SK-N-SH (cell line): ENCODE measurements around the gene GRIK5. TPM values are rescaled to one million over a fixed set of nuclear protein-coding genes. Genes with fewer than 3 reads are reported as not detected.

ENCODE experiments used
- CTCF ChIA-PET: fragments of 300-600, 350-600 bp; formaldehyde crosslinking; extraction: SDS; loops from one replicate; lab custom pipeline; 2021; lab: Yijun Ruan, JAX
- POLR2A ChIA-PET: fragments of 350-600 bp; sonication (Branson Sonifier 250); formaldehyde crosslinking; extraction: SDS; loops from one replicate; lab custom pipeline; 2020; ENCODE audit warnings: antibody characterized with exemption, inconsistent platforms; lab: Yijun Ruan, JAX
- DNase-seq: peaks from one replicate; pipeline ENCODE4 v3.0.0; 2012
- H2AFZ ChIP-seq: fragments of 200-600 bp; sonication (generic); 2 replicates; pipeline ENCODE4 v1.8.1; 2016; ENCODE audit warnings: antibody characterized with exemption, mild to moderate bottlenecking, low read depth
- H3F3A ChIP-seq: fragments of 200-600 bp; sonication (generic); replicated peaks from 2 replicates; pipeline ENCODE3; 2016; ENCODE audit warnings: antibody characterized with exemption, mild to moderate bottlenecking; ENCODE audit not compliant: insufficient read depth
- H3K27ac ChIP-seq, 2 experiments: fragments of 200-500 bp in 1 of 2; fragments of 200-600 bp in 1 of 2; sonication (Bioruptor generic) in 1 of 2; sonication (generic), shearing (Covaris generic) in 1 of 2; 2 replicates each; pipeline versions ENCODE4 v1.5.1 to v1.6.1; 2014 to 2016; ENCODE audit warnings: low read depth in 2 of 2, inconsistent platforms in 1 of 2, low read length in 1 of 2, mild to moderate bottlenecking in 1 of 2, mixed read lengths in 1 of 2
- H3K27me3 ChIP-seq: fragments of 200-600 bp; sonication (generic), shearing (Covaris generic); 2 replicates; pipeline ENCODE4 v1.6.1; 2016; ENCODE audit warnings: mixed run types; ENCODE audit not compliant: insufficient read depth
- H3K36me3 ChIP-seq, 2 experiments: fragments of 200-500 bp in 1 of 2; fragments of 200-600 bp in 1 of 2; sonication (Bioruptor generic) in 1 of 2; sonication (generic) in 1 of 2; replicated peaks in 1 of 2; 2 replicates each; pipeline versions ENCODE3 to v1.5.1; 2014 to 2016; ENCODE audit warnings: low read length in 1 of 2, mild to moderate bottlenecking in 1 of 2; ENCODE audit not compliant: insufficient read depth in 2 of 2, control insufficient read depth in 1 of 2
- H3K4me1 ChIP-seq, 2 experiments: fragments of 200-500 bp in 1 of 2; fragments of 200-600 bp in 1 of 2; sonication (Bioruptor generic) in 1 of 2; sonication (generic), shearing (Covaris generic) in 1 of 2; 2 replicates each; pipeline versions ENCODE4 v1.5.1 to v1.6.1; 2014 to 2016; ENCODE audit warnings: low read depth in 1 of 2, low read length in 1 of 2, mixed run types in 1 of 2; ENCODE audit not compliant: insufficient read depth in 2 of 2, control insufficient read depth in 1 of 2
- H3K4me2 ChIP-seq: fragments of 200-600 bp; sonication (generic), shearing (Covaris generic); 2 replicates; pipeline ENCODE4 v1.6.1; 2017; ENCODE audit warnings: mixed run types
- H3K4me3 ChIP-seq, 2 experiments: fragments of 200-500 bp in 1 of 2; fragments of 200-600 bp in 1 of 2; sonication (Bioruptor generic) in 1 of 2; sonication (generic), shearing (Covaris generic) in 1 of 2; 2 replicates each; pipeline versions ENCODE4 v1.5.1 to v1.8.1; 2014 to 2016; ENCODE audit warnings: low read depth in 2 of 2, inconsistent platforms in 1 of 2, low read length in 1 of 2, mild to moderate bottlenecking in 1 of 2, mixed read lengths in 1 of 2, moderate library complexity in 1 of 2
- H3K79me2 ChIP-seq: fragments of 200-600 bp; sonication (generic); 2 replicates; pipeline ENCODE4 v1.8.1; 2017; ENCODE audit warnings: mild to moderate bottlenecking; ENCODE audit not compliant: insufficient read depth
- H3K9ac ChIP-seq: fragments of 200-600 bp; sonication (generic); 2 replicates; pipeline ENCODE4 v1.6.1; 2017; ENCODE audit warnings: mixed run types
- H3K9me2 ChIP-seq: fragments of 200-600 bp; sonication (generic); 2 replicates; pipeline ENCODE4 v1.6.1; 2017; ENCODE audit warnings: mixed run types
- H3K9me3 ChIP-seq: fragments of 200-600 bp; sonication (generic); 2 replicates; pipeline ENCODE4 v1.6.1; 2017; ENCODE audit warnings: mixed run types, mild to moderate bottlenecking, moderate library complexity
- H4K20me1 ChIP-seq: fragments of 200-600 bp; sonication (generic); 2 replicates; pipeline ENCODE4 v1.6.1; 2017; ENCODE audit warnings: mild to moderate bottlenecking, mixed run types; ENCODE audit not compliant: insufficient read depth
- CHD2 ChIP-seq: fragments of 150-350 bp; IDR thresholded peaks from 2 replicates; pipeline ENCODE4 v1.6.1; 2018; ENCODE audit warnings: low read length; ENCODE audit not compliant: partially characterized antibody
- ELF1 ChIP-seq: IDR thresholded peaks from 2 replicates; pipeline ENCODE4 v1.4.0; 2012
- FOXJ3 ChIP-seq: sonication (generic); formaldehyde crosslinking; IDR thresholded peaks from 2 replicates; pipeline ENCODE4 v1.5.1; 2020; ENCODE audit warnings: mild to moderate bottlenecking, missing genetic modification reagents
- GABPA ChIP-seq: IDR thresholded peaks from 2 replicates; pipeline ENCODE4 v1.4.0; 2012; ENCODE audit warnings: low read depth, mild to moderate bottlenecking
- MXI1 ChIP-seq: IDR thresholded peaks from 2 replicates; pipeline ENCODE4 v1.6.1; 2012; ENCODE audit warnings: mild to moderate bottlenecking, low read depth, low read length, improper control_type of control experiment
- NRF1 ChIP-seq: IDR thresholded peaks from 2 replicates; pipeline ENCODE4 v1.6.1; 2012; ENCODE audit warnings: low read depth, mild to moderate bottlenecking, low read length
- POLR2AphosphoS5 ChIP-seq: IDR thresholded peaks from 2 replicates; pipeline ENCODE4 v1.6.1; 2012; ENCODE audit warnings: low read depth, low read length
- RCOR1 ChIP-seq: fragments of 150-350 bp; IDR thresholded peaks from 2 replicates; pipeline ENCODE4 v1.6.1; 2017; ENCODE audit warnings: antibody characterized with exemption, low read length
- RXRA ChIP-seq: IDR thresholded peaks from 2 replicates; pipeline ENCODE4 v1.4.0; 2012; ENCODE audit warnings: low read depth, mild to moderate bottlenecking, borderline replicate concordance
- TAF1 ChIP-seq: IDR thresholded peaks from 2 replicates; pipeline ENCODE4 v1.6.1; 2012; ENCODE audit warnings: low read depth, mild to moderate bottlenecking, low read length, moderate library complexity, borderline replicate concordance
- TEAD4 ChIP-seq: IDR thresholded peaks from 2 replicates; pipeline ENCODE4 v1.4.0; 2012; ENCODE audit warnings: mild to moderate bottlenecking, borderline replicate concordance; ENCODE audit not compliant: insufficient read depth
- YY1 ChIP-seq: IDR thresholded peaks from 2 replicates; pipeline ENCODE4 v1.4.0; 2012; ENCODE audit warnings: low read depth, mild to moderate bottlenecking
- WGBS: methylation state at CpG from one replicate; pipeline ENCODE4 v1.1.6; 2017; ENCODE audit warnings: low lambda C conversion rate; 5-methylcytosine and 5-hydroxymethylcytosine counted together
- polyA plus RNA-seq, 3 experiments: library from polyadenylated mRNA; depleted of rRNA; stranded (reverse); fragments of >200 nt; gene quantifications; 2 replicates each; pipeline ENCODE4 v1.2.3, GENCODE V29; 2012
- TF ChIP-seq, protein P1 (sequence below): fragments of 150-350 bp; IDR thresholded peaks from 2 replicates; pipeline ENCODE4 v1.6.1; 2016; ENCODE audit warnings: mild to moderate bottlenecking, low read depth, low read length
- TF ChIP-seq, protein P2 (sequence below): IDR thresholded peaks from 2 replicates; pipeline ENCODE4 v1.6.1; 2012; ENCODE audit warnings: mild to moderate bottlenecking, low read depth, low read length, moderate library complexity
- TF ChIP-seq, protein P3 (sequence below): IDR thresholded peaks from 2 replicates; pipeline ENCODE4 v1.4.0; 2012; ENCODE audit warnings: low read depth
- TF ChIP-seq, protein P4 (sequence below): IDR thresholded peaks from 2 replicates; pipeline ENCODE4 v1.4.0; 2012; ENCODE audit warnings: low read depth, borderline replicate concordance

GRIK5 gene, protein sequence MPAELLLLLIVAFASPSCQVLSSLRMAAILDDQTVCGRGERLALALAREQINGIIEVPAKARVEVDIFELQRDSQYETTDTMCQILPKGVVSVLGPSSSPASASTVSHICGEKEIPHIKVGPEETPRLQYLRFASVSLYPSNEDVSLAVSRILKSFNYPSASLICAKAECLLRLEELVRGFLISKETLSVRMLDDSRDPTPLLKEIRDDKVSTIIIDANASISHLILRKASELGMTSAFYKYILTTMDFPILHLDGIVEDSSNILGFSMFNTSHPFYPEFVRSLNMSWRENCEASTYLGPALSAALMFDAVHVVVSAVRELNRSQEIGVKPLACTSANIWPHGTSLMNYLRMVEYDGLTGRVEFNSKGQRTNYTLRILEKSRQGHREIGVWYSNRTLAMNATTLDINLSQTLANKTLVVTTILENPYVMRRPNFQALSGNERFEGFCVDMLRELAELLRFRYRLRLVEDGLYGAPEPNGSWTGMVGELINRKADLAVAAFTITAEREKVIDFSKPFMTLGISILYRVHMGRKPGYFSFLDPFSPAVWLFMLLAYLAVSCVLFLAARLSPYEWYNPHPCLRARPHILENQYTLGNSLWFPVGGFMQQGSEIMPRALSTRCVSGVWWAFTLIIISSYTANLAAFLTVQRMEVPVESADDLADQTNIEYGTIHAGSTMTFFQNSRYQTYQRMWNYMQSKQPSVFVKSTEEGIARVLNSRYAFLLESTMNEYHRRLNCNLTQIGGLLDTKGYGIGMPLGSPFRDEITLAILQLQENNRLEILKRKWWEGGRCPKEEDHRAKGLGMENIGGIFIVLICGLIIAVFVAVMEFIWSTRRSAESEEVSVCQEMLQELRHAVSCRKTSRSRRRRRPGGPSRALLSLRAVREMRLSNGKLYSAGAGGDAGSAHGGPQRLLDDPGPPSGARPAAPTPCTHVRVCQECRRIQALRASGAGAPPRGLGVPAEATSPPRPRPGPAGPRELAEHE
- polyA plus RNA-seq (2012; rRNA removed), result 0.71 and 2.4 TPM in 2 replicates
- polyA plus RNA-seq (2012; cell fraction: cytosol; rRNA removed), result 0.85 and 1.7 TPM in 2 replicates
- polyA plus RNA-seq (2012; cell fraction: nucleus; rRNA removed), result 3.7 and 4.4 TPM in 2 replicates

DNA sequence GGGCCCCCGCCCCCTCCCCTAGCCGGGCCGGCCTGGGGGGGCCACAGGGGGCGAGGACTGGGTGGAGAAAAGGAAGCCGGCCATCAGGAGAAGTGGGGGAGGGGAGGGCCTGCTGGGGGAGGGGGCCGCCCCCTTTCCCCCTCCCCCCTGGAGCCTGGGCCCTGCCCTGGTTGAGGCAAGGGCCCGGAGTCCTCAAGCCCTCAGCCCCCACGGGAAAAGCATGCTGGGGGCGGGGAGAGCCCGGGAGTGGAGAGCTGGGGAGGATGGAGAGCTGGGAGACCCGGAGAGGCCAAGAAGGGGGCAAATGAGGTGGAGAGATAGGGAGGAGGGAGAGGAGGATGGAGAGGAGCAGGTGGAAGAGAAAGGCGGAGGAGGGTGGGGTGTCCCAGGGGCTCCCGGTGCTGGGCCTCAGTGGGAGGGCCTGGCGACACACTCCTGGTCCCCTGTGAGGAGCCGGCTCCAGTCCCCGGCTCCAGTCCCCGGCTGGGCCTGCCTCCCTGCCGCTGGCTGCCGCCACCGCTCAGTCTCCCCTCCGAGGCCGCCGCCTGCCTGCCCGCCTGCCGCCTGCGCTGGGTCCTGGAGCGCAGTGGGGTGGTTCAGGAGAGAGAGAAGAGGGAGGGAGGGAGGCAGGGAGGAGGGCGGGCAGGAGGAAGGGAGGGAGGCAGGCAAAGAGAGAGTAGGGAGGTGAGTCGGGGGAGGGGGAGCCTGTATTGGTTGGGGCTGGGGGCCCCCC is at the start of gene GRIK5:
Gene GRIK5, minus strand, starts transcription at position 588 of the 733 bp plus-strand sequence. CDS start 4,436 bp downstream, outside the sequence.
- TF ChIP-seq, protein P1, sequence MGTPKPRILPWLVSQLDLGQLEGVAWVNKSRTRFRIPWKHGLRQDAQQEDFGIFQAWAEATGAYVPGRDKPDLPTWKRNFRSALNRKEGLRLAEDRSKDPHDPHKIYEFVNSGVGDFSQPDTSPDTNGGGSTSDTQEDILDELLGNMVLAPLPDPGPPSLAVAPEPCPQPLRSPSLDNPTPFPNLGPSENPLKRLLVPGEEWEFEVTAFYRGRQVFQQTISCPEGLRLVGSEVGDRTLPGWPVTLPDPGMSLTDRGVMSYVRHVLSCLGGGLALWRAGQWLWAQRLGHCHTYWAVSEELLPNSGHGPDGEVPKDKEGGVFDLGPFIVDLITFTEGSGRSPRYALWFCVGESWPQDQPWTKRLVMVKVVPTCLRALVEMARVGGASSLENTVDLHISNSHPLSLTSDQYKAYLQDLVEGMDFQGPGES, result no peak
- no peak for TF ChIP-seq NRF1
- TF ChIP-seq CHD2, result peak; percentile 57
- no peak for TF ChIP-seq RCOR1
- peak; percentile 27; the same call in 1 of the 2 replicates for TF ChIP-seq MXI1
- H3K9me2 ChIP-seq, result no peaks in the 10 kb centered on the region
- H4K20me1 ChIP-seq, result no peaks in the 10 kb centered on the region
- H3K27me3 ChIP-seq, result peaks cover 12% of the 10 kb centered on the region; the same call in 1 of the 2 replicates
- ChIA-PET CTCF (no interaction called here), POLR2A (interaction anchor here (1.0 to 1.1 kb wide), 2 partner anchors 11 to 74 kb away, joined by 3 to 4 read pairs; no protein-coding TSS in a partner anchor)
- H3K4me3 ChIP-seq, result peak within 1 kb of the TSS in 1 of 2 experiments; percentile 47; a peak in 2 of 4 replicates
- H3F3A ChIP-seq, result peaks cover 6% of the 10 kb centered on the region
- H2AFZ ChIP-seq, result no peak within 1 kb of the TSS
- H3K9me3 ChIP-seq, result no peaks in the 10 kb centered on the region
- H3K4me1 ChIP-seq, result peaks cover 0 to 35% of the 10 kb centered on the region in 2 experiments; a peak in 2 of 4 replicates
- H3K9ac ChIP-seq, result no peak within 1 kb of the TSS
- no peaks in the 10 kb centered on the region for H3K79me2 ChIP-seq
- no peak within 1 kb of the TSS for H3K4me2 ChIP-seq
- H3K36me3 ChIP-seq, result no peaks in the 10 kb centered on the region
- peak within 1 kb of the TSS in 1 of 2 experiments; percentile 85; a peak in 2 of 4 replicates for H3K27ac ChIP-seq
- DNase-seq, result peak; percentile 77
- 34% methylated on average over 22 of the region's 29 CpGs for WGBS

DNA sequence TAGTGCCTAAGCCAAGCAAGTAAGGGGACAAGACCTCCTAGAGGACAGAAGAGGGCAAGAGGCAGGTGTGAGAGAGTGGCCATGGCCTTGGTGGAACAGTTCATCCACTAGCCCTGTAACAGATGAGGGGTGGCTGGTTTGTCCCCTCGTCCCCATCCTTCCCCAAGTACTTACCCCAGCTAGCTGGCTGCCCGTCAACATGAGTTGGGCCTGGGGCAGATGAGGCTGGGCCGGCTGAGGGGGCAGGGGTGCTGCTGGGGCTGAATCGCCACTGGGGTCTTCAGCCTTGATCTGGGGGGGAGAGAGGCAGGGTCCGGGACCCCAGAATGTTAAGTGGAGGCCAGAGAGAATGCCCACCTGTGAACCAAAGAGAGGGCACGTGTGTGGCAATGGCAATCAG is 47.1 kb upstream of the GRIK5 start:
- no peaks in the 10 kb centered on the region for H4K20me1 ChIP-seq
- no peak overlapping the region for H3K4me3 ChIP-seq
- H2AFZ ChIP-seq, result no peak overlapping the region
- H3F3A ChIP-seq, result peaks cover 30% of the 10 kb centered on the region
- no peaks in the 10 kb centered on the region for H3K79me2 ChIP-seq
- H3K9me2 ChIP-seq, result no peaks in the 10 kb centered on the region
- no peak overlapping the region for H3K4me2 ChIP-seq
- H3K36me3 ChIP-seq, result no peaks in the 10 kb centered on the region
- CTCF ChIA-PET, result interaction anchor here (1.2 to 4.9 kb wide), 4 partner anchors 8 to 128 kb away, joined by 3 to 45 read pairs (median 7); no protein-coding TSS in a partner anchor
- no peaks in the 10 kb centered on the region for H3K9me3 ChIP-seq
- H3K27ac ChIP-seq, result no peak overlapping the region
- H3K4me1 ChIP-seq, result peaks cover 9 to 39% of the 10 kb centered on the region in 2 experiments; a peak in 3 of 4 replicates
- POLR2A ChIA-PET, result no interaction called here
- H3K27me3 ChIP-seq, result no peaks in the 10 kb centered on the region
- WGBS, result 95% methylated on average over 6 of the region's 6 CpGs
- no peak overlapping the region for H3K9ac ChIP-seq
- no peak for DNase-seq
- TF ChIP-seq FOXJ3 (CRISPR knock-in tag) (no peak), GABPA (no peak), RXRA (no peak), NRF1 (no peak), ELF1 (no peak), CHD2 (no peak), YY1 (no peak), TEAD4 (no peak), POLR2AphosphoS5 (no peak), TAF1 (no peak)
- TF ChIP-seq, protein P2, sequence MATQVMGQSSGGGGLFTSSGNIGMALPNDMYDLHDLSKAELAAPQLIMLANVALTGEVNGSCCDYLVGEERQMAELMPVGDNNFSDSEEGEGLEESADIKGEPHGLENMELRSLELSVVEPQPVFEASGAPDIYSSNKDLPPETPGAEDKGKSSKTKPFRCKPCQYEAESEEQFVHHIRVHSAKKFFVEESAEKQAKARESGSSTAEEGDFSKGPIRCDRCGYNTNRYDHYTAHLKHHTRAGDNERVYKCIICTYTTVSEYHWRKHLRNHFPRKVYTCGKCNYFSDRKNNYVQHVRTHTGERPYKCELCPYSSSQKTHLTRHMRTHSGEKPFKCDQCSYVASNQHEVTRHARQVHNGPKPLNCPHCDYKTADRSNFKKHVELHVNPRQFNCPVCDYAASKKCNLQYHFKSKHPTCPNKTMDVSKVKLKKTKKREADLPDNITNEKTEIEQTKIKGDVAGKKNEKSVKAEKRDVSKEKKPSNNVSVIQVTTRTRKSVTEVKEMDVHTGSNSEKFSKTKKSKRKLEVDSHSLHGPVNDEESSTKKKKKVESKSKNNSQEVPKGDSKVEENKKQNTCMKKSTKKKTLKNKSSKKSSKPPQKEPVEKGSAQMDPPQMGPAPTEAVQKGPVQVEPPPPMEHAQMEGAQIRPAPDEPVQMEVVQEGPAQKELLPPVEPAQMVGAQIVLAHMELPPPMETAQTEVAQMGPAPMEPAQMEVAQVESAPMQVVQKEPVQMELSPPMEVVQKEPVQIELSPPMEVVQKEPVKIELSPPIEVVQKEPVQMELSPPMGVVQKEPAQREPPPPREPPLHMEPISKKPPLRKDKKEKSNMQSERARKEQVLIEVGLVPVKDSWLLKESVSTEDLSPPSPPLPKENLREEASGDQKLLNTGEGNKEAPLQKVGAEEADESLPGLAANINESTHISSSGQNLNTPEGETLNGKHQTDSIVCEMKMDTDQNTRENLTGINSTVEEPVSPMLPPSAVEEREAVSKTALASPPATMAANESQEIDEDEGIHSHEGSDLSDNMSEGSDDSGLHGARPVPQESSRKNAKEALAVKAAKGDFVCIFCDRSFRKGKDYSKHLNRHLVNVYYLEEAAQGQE, result no peak
- TF ChIP-seq, protein P3, sequence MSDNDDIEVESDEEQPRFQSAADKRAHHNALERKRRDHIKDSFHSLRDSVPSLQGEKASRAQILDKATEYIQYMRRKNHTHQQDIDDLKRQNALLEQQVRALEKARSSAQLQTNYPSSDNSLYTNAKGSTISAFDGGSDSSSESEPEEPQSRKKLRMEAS, result no peak
- TF ChIP-seq, protein P4, sequence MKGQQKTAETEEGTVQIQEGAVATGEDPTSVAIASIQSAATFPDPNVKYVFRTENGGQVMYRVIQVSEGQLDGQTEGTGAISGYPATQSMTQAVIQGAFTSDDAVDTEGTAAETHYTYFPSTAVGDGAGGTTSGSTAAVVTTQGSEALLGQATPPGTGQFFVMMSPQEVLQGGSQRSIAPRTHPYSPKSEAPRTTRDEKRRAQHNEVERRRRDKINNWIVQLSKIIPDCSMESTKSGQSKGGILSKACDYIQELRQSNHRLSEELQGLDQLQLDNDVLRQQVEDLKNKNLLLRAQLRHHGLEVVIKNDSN, result no peak
